Fibroblast of upper back skin (primary cell): ENCODE data around the gene TYK2.
A peak's percentile ranks its signal among the peaks of the same experiment; 100 is the strongest.
"Not testable (repeated sequence)": the region's sequence is repeated elsewhere in the genome, so short reads cannot be mapped to it uniquely, and the experiment has no call there.

Experiments
- DNase-seq: peaks from one replicate; pipeline ENCODE4 v3.0.0-alpha.2; 2013

TYK2 gene

GRCh38 chr19:10380313-10381102 lies at the start of gene TYK2:
Gene TYK2, minus strand, starts transcription at chr19:10380572. Its CDS starts 2,166 bp downstream, at chr19:10378406.
- DNase-seq: peak; percentile 99

- no peak for DNase-seq
Measured at GRCh38 chr19:10428996-10429381, 48.6 kb upstream of the TYK2 start.

DNA sequence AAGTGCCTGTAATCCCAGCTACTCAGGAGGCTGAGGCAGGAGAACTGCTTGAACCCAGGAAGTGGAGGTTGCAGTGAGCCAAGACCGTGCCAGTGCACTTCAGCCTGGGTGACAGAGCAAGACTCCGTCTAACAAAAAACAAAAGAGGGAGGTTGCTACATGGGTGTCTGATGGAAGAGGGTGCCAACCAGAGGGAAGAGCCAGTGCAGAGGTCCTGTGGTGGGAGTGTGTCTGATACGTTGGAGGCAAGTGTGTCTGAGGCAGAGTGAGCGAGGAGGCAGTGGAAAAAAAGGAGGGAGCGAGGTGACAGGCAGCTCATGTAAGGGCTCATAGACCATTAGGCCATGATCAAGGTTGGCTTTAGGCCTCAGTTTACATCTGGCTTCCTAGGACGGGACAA lies 46.8 kb upstream of the TYK2 start:
- no peak for DNase-seq

DNA sequence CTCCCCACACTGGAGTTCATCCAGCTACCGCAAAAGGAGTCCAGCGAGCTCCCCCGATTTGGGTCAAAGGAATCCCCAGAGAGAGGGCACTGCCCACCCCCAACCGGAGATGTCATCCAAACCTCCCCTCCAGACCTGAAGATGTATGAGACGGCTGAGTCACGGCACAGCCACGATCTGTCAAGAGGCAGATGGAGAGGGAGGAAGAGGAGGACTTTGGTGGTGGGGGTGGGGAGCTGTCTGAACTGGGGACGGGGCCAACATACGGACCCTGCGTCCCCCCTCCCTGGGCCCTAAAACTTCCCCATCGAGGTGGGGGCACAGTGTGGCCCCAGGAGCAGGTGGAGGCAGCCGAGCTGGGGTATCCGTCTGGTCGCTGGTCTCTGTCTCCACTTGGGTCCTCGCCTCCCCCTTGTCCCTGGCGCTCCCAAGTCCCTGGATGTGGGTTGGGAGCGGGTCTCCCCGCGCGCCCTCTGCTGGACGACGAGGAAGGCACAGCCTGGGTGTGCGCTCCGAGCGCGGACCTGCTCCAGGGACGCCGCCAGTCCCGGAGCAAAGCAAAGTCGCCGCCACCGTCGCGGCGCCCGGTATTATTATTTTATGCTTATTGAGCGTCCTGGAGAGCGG lies 43.8 kb upstream of the TYK2 start:
- DNase-seq: peak; percentile 72

DNA sequence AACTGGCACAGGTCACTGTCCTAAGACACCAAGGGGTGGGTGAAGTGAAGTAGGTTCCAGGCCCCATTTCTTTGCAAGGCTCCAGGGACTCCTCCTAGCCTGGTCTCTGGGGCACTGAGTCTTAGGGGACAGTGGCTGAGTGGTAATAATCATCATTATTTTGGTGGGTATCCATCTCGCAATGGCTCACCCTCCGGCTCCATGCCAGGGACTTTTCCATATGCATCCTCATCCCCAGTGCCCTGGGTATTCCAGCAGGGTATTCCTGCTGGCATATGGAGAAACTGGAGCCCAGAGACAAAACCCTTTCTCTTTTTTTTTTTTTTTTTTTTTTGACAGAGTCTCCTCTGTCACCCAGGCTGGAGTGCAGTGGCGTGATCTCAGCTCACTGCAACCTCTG lies 42.5 kb upstream of the TYK2 start:
- no peak for DNase-seq

DNA sequence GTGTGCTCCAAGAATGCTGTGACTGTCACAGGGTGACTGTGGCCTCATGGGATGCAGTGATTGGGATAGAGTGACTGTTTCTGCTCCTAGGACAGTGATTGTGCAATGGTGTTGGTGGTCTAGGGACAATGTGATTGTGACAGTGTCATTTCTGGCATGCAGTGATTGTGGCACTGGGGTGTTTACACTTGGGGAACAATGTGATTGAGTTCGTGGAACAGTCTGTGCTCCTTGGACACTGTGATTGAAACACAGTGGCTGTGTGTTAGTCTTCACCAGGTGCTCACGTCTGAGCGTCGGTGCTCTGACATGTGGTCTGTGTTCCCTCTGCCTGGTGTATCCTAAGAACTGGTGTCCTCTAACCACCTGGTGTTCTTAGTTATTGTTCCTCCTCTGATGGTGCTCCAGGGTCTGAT lies 41.7 kb upstream of the TYK2 start:
- no peak for DNase-seq

GRCh38 chr19:10421240-10422045 lies 41.1 kb upstream of the TYK2 start:
- no peak for DNase-seq

GRCh38 chr19:10420444-10421239 lies 40.3 kb upstream of the TYK2 start, which contains the start of gene PDE4A:
Gene PDE4A, plus strand, starts transcription at chr19:10420538. Its CDS starts 227 bp downstream, at chr19:10420765.
- DNase-seq: no peak

GRCh38 chr19:10419646-10420443 lies 39.5 kb upstream of the TYK2 start:
- peak; percentile 70 for DNase-seq

- peak; percentile 33 for DNase-seq
Measured at GRCh38 chr19:10419200-10419645, 38.9 kb upstream of the TYK2 start.

- DNase-seq: no peak
Measured at GRCh38 chr19:10418485-10419199, 38.3 kb upstream of the TYK2 start.

GRCh38 chr19:10418235-10418484 lies 37.8 kb upstream of the TYK2 start:
- DNase-seq: no peak

- DNase-seq: no peak
Measured at GRCh38 chr19:10417541-10418234, 37.3 kb upstream of the TYK2 start.

- DNase-seq: peak; percentile 83
Measured at GRCh38 chr19:10416380-10417257, 36.2 kb upstream of the TYK2 start.

DNA sequence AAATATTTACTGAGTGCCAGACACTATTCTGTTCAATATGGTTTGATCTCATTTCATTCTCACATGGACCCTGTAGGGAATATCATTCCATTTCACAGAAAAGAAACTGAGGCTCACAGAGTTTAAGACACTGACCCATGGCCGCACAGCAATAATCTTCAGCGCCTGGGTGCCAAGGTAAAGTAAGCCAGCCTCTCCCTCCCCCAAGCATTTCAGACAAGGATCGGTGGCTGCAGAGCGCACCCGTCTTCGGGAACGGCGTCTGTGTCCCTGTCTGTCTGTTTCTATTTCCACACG lies 35.7 kb upstream of the TYK2 start:
- DNase-seq: no peak

- no peak for DNase-seq
Measured at GRCh38 chr19:10412257-10412977, 32.0 kb upstream of the TYK2 start.

GRCh38 chr19:10411224-10411623 lies 30.9 kb upstream of the TYK2 start:
- DNase-seq: not testable (repeated sequence)

- DNase-seq: no peak
Measured at GRCh38 chr19:10408511-10409283, 28.3 kb upstream of the TYK2 start.
